Measurements from ENCODE around the gene DLGAP4. TPM values are rescaled to one million over a fixed set of nuclear protein-coding genes. Genes with fewer than 3 reads are reported as not detected.

DLGAP4 gene
- total RNA-seq, 1 experiment from 2014 or later: 59.9 TPM

GRCh38 chr20:36359668-36360406 is 53.7 kb downstream of the DLGAP4 start:
- Histone ChIP-seq H3K27me3 (replicated peaks; ENCODE audit: insufficient read depth, low read depth, low read length, poor library complexity) (no peaks in the 10 kb centered on the region), H3K36me3 (ENCODE audit: insufficient read depth, low read length, poor library complexity, severe bottlenecking) (no peaks in the 10 kb centered on the region), H3K9me3 (ENCODE audit: low read depth, low read length, poor library complexity, severe bottlenecking) (no peaks in the 10 kb centered on the region), H3K4me1 (ENCODE audit: insufficient read depth, low read length, poor library complexity, severe bottlenecking) (no peaks in the 10 kb centered on the region), H3K4me3 (ENCODE audit: low read depth, low read length, poor library complexity, severe bottlenecking) (no peak overlapping the region), H3K27ac (ENCODE audit: low read depth, low read length, poor library complexity, severe bottlenecking) (no peak overlapping the region)
- ChIA-PET POLR2A (ENCODE audit: low non-redundant PET) (no interaction called here), CTCF (no interaction called here)
- DNase-seq (ENCODE audit: low spot score): no peak
- intact Hi-C loops (cut with micrococcal nuclease; ENCODE audit: unreplicated experiment): no loop called here
- BruUV-seq (replicated peaks): no TSS peak
- TF ChIP-seq CTCF (conservative IDR thresholded peaks at IDR 0.05; ENCODE audit: low read depth, low read length): no peak
- no peak for TF ChIP-seq EZH2 (IDR thresholded peaks at IDR 0.05; ENCODE audit: borderline replicate concordance, low read depth, low read length, poor library complexity, severe bottlenecking)

GRCh38 chr20:36360429-36360828 is 54.3 kb downstream of the DLGAP4 start:
- ChIA-PET POLR2A (ENCODE audit: low non-redundant PET) (no interaction called here), CTCF (no interaction called here)
- BruUV-seq (replicated peaks): no TSS peak
- H3K4me3 ChIP-seq (ENCODE audit: low read depth, low read length, poor library complexity, severe bottlenecking): no peak overlapping the region
- H3K36me3 ChIP-seq (ENCODE audit: insufficient read depth, low read length, poor library complexity, severe bottlenecking): no peaks in the 10 kb centered on the region
- no peaks in the 10 kb centered on the region for H3K9me3 ChIP-seq (ENCODE audit: low read depth, low read length, poor library complexity, severe bottlenecking)
- H3K27me3 ChIP-seq (replicated peaks; ENCODE audit: insufficient read depth, low read depth, low read length, poor library complexity): no peaks in the 10 kb centered on the region
- TF ChIP-seq CTCF (conservative IDR thresholded peaks at IDR 0.05; ENCODE audit: low read depth, low read length) (no peak), EZH2 (IDR thresholded peaks at IDR 0.05; ENCODE audit: borderline replicate concordance, low read depth, low read length, poor library complexity, severe bottlenecking) (no peak)
- H3K27ac ChIP-seq (ENCODE audit: low read depth, low read length, poor library complexity, severe bottlenecking): no peak overlapping the region
- no peak for DNase-seq (ENCODE audit: low spot score)
- no peaks in the 10 kb centered on the region for H3K4me1 ChIP-seq (ENCODE audit: insufficient read depth, low read length, poor library complexity, severe bottlenecking)
- intact Hi-C loops (cut with micrococcal nuclease; ENCODE audit: unreplicated experiment): no loop called here

- ChIA-PET POLR2A (ENCODE audit: low non-redundant PET) (no interaction called here), CTCF (no interaction called here)
- intact Hi-C loops (cut with micrococcal nuclease; ENCODE audit: unreplicated experiment): no loop called here
- H3K4me1 ChIP-seq (ENCODE audit: insufficient read depth, low read length, poor library complexity, severe bottlenecking): no peaks in the 10 kb centered on the region
- no peaks in the 10 kb centered on the region for H3K36me3 ChIP-seq (ENCODE audit: insufficient read depth, low read length, poor library complexity, severe bottlenecking)
- H3K9me3 ChIP-seq (ENCODE audit: low read depth, low read length, poor library complexity, severe bottlenecking): no peaks in the 10 kb centered on the region
- BruUV-seq (replicated peaks): no TSS peak
- no peaks in the 10 kb centered on the region for H3K27me3 ChIP-seq (replicated peaks; ENCODE audit: insufficient read depth, low read depth, low read length, poor library complexity)
- DNase-seq (ENCODE audit: low spot score): no peak
- no peak overlapping the region for H3K27ac ChIP-seq (ENCODE audit: low read depth, low read length, poor library complexity, severe bottlenecking)
- H3K4me3 ChIP-seq (ENCODE audit: low read depth, low read length, poor library complexity, severe bottlenecking): no peak overlapping the region
- no peak for TF ChIP-seq CTCF (conservative IDR thresholded peaks at IDR 0.05; ENCODE audit: low read depth, low read length)
- no peak for TF ChIP-seq EZH2 (IDR thresholded peaks at IDR 0.05; ENCODE audit: borderline replicate concordance, low read depth, low read length, poor library complexity, severe bottlenecking)
Measured at GRCh38 chr20:36361406-36361805, 55.3 kb downstream of the DLGAP4 start.

All from A673 (cell line).